ENCODE results near the gene TMEM219.

DNA sequence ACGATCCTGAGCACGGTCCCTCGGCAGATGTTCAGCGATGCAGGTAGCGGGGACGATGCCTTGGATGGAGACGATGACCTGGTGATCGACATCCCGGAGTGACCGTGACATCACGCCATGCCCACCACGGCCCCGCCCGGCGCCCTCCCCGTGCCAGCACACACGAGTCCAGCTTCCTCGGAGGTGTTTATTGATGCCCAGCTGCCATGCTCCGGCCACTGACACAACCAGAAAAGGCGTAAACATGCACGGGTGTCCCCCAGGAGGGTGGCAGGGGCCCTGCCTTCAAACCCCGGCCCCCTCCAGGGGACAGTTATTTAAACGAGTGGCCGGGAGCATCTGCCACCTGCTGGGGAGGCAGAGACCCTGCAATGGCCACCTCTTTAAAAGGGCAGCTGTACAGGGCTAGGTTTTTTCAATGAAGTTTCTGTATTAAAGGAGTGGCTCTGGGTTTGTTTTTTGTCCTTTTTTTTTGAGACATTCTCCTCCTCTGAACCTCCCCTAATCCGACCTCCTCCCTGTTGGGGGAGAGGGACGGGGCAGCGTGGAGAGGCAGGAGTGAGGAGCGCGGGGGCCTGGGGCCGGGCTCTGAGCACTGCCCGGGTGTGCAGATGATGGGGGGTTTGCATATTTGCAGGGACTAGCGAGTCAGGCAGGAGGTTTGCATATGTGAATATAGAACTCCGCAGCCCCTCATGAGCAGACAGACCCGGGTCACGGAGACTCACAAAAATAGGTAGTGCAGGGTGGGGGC is 43.6 kb downstream of the TMEM219 start:
- TF ChIP-seq, protein P1, sequence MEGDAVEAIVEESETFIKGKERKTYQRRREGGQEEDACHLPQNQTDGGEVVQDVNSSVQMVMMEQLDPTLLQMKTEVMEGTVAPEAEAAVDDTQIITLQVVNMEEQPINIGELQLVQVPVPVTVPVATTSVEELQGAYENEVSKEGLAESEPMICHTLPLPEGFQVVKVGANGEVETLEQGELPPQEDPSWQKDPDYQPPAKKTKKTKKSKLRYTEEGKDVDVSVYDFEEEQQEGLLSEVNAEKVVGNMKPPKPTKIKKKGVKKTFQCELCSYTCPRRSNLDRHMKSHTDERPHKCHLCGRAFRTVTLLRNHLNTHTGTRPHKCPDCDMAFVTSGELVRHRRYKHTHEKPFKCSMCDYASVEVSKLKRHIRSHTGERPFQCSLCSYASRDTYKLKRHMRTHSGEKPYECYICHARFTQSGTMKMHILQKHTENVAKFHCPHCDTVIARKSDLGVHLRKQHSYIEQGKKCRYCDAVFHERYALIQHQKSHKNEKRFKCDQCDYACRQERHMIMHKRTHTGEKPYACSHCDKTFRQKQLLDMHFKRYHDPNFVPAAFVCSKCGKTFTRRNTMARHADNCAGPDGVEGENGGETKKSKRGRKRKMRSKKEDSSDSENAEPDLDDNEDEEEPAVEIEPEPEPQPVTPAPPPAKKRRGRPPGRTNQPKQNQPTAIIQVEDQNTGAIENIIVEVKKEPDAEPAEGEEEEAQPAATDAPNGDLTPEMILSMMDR (tag by site-specific recombination; IDR thresholded peaks at IDR 0.05) = peak; percentile 60; the same call in 1 of the 2 replicates
- TF ChIP-seq ZNF830 (tag by site-specific recombination; IDR thresholded peaks at IDR 0.05; ENCODE audit: low read depth) = no peak
- TF ChIP-seq, protein P2, sequence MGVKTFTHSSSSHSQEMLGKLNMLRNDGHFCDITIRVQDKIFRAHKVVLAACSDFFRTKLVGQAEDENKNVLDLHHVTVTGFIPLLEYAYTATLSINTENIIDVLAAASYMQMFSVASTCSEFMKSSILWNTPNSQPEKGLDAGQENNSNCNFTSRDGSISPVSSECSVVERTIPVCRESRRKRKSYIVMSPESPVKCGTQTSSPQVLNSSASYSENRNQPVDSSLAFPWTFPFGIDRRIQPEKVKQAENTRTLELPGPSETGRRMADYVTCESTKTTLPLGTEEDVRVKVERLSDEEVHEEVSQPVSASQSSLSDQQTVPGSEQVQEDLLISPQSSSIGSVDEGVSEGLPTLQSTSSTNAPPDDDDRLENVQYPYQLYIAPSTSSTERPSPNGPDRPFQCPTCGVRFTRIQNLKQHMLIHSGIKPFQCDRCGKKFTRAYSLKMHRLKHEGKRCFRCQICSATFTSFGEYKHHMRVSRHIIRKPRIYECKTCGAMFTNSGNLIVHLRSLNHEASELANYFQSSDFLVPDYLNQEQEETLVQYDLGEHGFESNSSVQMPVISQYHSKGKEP (tag by site-specific recombination; IDR thresholded peaks at IDR 0.05) = no peak
- TF ChIP-seq, protein P3, sequence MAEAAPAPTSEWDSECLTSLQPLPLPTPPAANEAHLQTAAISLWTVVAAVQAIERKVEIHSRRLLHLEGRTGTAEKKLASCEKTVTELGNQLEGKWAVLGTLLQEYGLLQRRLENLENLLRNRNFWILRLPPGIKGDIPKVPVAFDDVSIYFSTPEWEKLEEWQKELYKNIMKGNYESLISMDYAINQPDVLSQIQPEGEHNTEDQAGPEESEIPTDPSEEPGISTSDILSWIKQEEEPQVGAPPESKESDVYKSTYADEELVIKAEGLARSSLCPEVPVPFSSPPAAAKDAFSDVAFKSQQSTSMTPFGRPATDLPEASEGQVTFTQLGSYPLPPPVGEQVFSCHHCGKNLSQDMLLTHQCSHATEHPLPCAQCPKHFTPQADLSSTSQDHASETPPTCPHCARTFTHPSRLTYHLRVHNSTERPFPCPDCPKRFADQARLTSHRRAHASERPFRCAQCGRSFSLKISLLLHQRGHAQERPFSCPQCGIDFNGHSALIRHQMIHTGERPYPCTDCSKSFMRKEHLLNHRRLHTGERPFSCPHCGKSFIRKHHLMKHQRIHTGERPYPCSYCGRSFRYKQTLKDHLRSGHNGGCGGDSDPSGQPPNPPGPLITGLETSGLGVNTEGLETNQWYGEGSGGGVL (tag by site-specific recombination; IDR thresholded peaks at IDR 0.05) = no peak
- TF ChIP-seq ZNF211 (tag by site-specific recombination; IDR thresholded peaks at IDR 0.05; ENCODE audit: low read depth) = no peak
- TF ChIP-seq, protein P4, sequence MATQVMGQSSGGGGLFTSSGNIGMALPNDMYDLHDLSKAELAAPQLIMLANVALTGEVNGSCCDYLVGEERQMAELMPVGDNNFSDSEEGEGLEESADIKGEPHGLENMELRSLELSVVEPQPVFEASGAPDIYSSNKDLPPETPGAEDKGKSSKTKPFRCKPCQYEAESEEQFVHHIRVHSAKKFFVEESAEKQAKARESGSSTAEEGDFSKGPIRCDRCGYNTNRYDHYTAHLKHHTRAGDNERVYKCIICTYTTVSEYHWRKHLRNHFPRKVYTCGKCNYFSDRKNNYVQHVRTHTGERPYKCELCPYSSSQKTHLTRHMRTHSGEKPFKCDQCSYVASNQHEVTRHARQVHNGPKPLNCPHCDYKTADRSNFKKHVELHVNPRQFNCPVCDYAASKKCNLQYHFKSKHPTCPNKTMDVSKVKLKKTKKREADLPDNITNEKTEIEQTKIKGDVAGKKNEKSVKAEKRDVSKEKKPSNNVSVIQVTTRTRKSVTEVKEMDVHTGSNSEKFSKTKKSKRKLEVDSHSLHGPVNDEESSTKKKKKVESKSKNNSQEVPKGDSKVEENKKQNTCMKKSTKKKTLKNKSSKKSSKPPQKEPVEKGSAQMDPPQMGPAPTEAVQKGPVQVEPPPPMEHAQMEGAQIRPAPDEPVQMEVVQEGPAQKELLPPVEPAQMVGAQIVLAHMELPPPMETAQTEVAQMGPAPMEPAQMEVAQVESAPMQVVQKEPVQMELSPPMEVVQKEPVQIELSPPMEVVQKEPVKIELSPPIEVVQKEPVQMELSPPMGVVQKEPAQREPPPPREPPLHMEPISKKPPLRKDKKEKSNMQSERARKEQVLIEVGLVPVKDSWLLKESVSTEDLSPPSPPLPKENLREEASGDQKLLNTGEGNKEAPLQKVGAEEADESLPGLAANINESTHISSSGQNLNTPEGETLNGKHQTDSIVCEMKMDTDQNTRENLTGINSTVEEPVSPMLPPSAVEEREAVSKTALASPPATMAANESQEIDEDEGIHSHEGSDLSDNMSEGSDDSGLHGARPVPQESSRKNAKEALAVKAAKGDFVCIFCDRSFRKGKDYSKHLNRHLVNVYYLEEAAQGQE (tag by site-specific recombination; IDR thresholded peaks at IDR 0.05) = no peak
- TF ChIP-seq ZNF501 (tag by site-specific recombination; IDR thresholded peaks at IDR 0.05) = no peak
- TF ChIP-seq, protein P5, sequence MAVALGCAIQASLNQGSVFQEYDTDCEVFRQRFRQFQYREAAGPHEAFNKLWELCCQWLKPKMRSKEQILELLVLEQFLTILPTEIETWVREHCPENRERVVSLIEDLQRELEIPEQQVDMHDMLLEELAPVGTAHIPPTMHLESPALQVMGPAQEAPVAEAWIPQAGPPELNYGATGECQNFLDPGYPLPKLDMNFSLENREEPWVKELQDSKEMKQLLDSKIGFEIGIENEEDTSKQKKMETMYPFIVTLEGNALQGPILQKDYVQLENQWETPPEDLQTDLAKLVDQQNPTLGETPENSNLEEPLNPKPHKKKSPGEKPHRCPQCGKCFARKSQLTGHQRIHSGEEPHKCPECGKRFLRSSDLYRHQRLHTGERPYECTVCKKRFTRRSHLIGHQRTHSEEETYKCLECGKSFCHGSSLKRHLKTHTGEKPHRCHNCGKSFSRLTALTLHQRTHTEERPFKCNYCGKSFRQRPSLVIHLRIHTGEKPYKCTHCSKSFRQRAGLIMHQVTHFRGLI (tag by site-specific recombination; IDR thresholded peaks at IDR 0.05) = no peak
- TF ChIP-seq ZNF23 (tag by site-specific recombination; IDR thresholded peaks at IDR 0.05; ENCODE audit: borderline replicate concordance) = no peak

Measured in HEK293 (cell line).